GM21515 (cell line): ENCODE data around the gene PTPN22.

ENCODE experiments used
- ATAC-seq: cut with Tn5 transposase; IDR thresholded peaks from one replicate; pipeline ENCODE4 v1.9.1; 2021; ENCODE audit not compliant: unreplicated experiment

The PTPN22 gene

GRCh38 chr1:113871597-113872113, at the start of gene PTPN22:
TSS of gene PTPN22 (minus strand) at chr1:113871712.
- ATAC-seq, result peak; percentile 89

DNA sequence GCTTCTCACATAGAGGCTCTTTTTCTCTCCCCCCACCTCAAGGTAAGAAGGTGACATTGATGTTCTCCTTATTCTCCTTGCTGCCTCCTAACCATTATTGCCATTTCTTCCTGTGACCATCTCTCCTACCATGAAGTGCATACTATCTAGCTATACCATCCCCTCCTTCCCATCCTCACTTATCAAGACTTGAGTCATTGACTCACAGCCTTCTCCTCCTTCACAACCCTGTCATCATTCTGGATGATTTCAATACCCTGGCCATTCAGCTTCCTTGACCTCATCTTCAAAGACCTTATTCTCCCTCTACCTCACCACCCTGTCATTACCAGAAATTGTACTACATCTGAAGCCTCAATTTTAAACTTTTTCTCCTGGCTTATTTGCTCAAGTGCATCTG, 46.7 kb upstream of the PTPN22 start:
- no peak for ATAC-seq

GRCh38 chr1:113917400-113918082, 46.0 kb upstream of the PTPN22 start:
- ATAC-seq, result no peak

DNA sequence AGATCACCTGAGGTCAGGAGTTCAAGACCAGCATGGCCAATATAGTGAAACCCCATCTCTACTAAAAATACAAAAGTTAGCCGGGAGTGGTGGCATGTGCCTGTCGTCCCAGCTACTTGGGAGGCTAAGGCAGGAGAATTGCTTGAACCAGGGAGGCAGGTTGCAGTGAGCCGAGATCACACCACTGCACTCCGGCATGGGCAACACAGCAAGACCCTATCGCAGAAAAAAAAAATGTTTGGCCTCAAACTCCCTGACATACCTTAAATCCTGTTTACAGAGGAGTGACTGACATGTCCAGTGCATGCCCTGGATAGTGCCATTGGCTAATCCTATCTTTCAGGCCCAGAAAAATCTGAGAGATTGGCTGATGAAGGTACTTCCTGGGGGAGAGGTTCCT, 45.5 kb upstream of the PTPN22 start:
- no peak for ATAC-seq

DNA sequence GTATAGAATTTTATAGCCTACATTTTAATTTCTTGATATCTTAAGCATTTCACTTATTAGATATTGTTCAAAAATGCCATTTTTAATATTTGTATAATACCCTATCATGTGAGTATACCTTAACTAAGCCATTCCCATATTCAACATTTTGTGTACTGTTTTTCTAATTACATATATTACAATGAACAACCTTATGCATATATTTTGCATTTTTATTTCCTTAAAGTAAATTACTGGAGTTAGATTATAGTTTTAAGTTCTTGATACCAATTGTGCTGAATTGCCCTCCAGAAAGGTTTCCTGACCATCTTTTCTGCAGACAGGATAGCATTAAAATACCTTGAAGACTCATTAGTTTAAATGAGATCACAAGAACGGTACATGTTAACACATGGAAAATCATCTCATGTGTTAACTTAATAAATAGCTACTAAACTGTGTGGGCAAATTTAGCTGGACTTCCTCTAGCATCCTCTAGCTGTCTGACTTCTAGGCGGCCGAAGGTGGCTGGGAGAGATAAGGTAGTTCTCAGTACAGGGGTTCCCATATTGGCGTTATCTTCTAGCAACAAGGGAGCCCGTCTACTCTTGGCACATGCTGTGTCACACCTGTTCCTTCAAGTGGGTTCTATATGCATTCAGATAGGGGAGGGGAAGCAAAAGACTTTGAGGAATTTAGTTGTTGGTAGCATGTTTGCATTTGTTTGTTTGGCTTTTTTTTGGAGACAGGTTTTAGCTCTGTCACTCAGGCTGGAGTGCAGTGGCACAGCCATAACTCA, 42.6 kb upstream of the PTPN22 start:
- ATAC-seq, result no peak

GRCh38 chr1:113913312-113913668, 41.8 kb upstream of the PTPN22 start:
- ATAC-seq, result no peak

DNA sequence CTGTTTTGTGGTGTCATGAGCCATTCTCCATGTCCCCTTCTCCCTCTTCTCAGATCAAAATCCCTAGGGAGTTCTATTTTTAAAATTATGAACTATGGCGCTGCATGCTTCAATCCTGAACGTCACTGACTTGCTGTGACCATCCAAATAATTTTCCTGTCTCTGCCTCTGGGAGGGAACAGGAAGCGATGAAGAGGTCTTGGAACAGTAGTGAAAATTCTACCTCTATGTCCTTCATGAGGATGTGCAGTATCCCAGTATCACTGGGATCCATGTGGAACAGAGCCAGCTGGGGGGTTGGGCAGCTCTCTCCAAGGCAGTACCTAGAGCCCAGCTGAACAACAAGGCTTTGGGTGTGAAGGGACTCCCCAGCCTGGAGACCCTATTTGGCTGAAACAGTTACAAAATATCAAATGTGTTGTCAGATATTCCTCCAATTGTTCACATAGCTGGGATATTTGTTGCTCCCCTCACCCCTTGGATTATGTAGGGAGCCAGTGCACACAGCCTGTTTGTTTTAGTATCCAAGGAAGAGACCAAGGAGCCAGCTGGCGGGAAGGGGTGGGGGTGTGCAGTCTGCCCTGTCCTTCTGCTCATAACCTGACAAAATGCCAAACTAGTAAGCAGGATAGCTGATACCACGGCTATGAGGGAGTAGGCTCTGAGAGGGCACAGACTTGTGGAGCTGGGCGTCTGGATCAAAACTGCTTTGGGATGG, 41.2 kb upstream of the PTPN22 start:
- ATAC-seq, result no peak

- ATAC-seq, result peak; percentile 5
These were observed 33.9 kb upstream of the PTPN22 start for GRCh38 chr1:113905435-113905861.

DNA sequence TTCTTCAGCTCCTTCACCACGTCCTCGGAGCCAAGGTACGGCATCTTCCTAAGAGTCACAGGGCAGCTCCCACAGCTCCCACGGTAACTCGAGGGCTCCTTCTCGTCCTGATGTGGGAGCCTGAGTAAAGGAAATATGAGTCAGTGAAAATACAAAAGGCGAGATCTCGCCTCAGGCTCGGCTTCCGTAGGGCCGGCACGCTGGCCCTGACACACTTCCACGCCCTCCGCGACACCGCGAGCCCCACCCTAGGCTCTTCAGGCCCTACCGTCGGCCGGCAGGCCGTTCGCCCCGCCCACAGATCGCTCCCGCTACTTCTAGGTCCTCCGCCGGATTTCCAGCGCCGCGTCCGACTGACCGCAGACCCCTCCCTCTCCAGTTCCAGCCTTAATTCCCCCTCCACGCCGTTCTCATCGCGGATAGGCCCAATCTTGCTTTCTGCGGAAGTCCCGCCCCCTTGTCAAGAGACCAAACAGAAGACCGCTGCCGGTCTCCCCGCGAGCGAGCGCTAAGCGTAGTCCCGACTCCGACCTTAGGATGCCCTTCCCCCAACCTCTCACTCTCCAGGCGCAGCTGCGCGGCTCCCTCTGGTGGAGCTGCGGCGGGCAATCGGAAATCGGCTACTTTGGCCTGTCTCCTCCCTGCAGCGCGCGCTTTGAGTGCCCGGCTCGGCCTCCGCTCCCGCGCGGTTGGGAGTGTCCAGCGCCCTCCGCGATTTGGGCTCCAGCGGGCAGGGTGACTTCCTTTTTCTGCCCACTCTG, 33.3 kb upstream of the PTPN22 start, which contains the start of the genes AP4B1 and DCLRE1B:
AP4B1 (minus strand) TSS at position 126 of the 761 bp plus-strand sequence; CDS start at position 44, 82 bp downstream.
DCLRE1B (plus strand) TSS at position 653 of the 761 bp plus-strand sequence. CDS start 261 bp downstream, outside the sequence.
- peak; percentile 88 for ATAC-seq

DNA sequence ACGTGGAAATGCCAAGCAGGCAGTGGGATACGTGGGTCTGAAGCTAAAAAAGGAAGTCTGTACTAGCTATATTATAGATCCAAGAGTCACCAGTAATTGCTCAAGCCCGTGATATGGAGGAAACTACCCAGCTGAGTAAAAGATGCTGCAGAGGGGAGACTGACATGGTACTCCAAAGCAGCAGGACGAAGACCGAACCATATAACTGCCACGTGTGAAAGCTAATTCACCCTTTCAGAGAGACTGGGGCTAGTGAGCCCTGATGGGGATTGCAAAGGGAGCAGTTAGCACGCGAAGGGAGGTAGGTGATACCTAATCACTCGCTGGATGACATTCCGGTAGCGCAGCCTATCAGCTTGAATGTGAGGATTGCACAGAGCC, 32.8 kb upstream of the PTPN22 start:
- ATAC-seq, result peak; percentile 31

- ATAC-seq, result no peak
These were observed 32.2 kb upstream of the PTPN22 start for GRCh38 chr1:113903501-113904292.

DNA sequence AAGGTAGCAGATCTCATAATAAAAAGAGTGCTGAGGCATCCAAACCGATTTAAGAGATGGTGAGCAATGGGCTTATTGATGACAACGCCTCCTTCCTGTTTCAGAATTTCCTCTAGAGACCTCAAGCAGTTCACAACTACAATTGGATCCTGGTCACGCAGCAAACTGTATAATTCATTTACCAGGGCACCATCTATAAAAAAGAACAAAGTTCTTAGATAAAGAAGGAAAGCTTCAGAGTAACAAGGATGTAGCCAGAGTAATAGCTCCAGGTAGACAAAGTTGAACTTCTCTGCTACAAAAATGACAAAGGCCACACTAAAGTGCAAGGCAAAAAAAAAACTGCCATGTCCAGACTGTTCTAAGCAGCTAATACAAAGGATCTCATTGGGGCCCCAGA, 29.7 kb upstream of the PTPN22 start:
- no peak for ATAC-seq

DNA sequence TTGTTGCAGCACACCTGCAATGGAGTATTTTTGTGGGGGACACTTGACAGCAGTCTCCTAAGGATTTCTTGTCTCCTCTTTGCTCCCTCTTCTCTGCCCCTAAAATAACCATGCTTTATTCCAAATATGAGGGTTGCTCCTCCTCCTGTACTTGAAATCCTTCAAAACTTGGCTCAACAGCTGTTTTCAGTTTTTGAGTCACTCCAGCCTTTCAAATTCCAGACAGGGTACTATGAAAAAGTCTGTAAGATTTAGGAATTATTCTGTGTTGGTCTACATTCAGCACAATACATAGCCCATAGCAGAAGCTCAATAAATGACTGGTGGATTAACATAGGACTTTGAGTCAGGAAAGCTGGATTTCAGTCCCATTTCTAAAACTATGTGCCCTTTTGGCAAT, 27.6 kb upstream of the PTPN22 start:
- no peak for ATAC-seq

GRCh38 chr1:113898241-113898814, 26.8 kb upstream of the PTPN22 start:
- no peak for ATAC-seq

GRCh38 chr1:113895961-113896360, 24.4 kb upstream of the PTPN22 start:
- no peak for ATAC-seq

GRCh38 chr1:113895098-113895497, 23.6 kb upstream of the PTPN22 start:
- ATAC-seq, result no peak

GRCh38 chr1:113893267-113893666, 21.8 kb upstream of the PTPN22 start:
- ATAC-seq, result no peak

DNA sequence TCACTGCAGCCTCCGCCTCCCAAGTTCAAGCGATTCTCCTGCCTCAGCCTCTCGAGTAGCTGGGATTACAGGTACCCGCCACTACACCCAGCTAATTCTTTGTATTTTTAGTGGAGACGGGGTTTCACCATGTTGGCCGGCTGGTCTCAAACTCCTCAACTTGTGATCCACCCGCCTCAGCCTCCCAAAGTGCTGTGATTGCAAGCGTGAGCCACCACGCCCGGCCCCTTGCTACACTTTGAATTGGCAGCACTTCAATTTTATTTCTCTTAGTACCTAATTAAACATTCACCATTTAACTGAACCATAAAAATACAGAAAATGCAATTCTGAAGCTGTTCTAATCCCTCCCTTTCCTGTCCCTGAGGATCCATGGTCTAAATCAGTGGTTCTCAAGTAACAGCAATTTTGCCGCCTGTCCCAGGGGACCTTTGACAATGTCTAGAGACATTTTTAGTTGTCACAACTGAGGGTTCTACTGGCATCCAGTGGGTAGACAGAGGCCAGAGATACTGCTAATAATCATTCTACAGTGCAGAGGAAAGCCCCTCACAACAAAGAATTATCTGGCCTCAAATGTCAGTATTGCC, 20.2 kb upstream of the PTPN22 start:
- ATAC-seq, result no peak

DNA sequence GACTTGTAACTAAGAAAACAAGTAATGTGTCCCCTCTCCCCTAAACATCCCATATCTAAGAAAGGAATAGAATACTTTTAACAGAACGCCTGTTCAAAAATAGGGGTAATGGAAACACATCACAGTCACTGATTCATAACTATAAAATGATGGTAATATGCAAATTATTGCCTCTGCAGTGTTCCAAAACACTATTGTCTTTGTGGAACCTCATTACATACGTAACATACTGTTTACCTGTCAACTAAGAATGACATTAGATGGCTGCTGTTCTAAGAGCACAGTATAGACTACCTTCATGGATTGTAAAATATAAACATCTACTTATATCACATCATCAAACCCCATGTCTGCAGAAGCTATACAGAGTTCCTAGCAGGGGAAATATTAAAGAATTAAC, 19.3 kb upstream of the PTPN22 start:
- ATAC-seq, result no peak
